NCI-H187 (cell line): Measurements from ENCODE around the gene POLDIP3.

ENCODE experiments used
- DNase-seq, 2 experiments: peaks; one replicate each; lab custom pipeline; 2025; lab: John Stamatoyannopoulos, UW

The POLDIP3 gene, protein sequence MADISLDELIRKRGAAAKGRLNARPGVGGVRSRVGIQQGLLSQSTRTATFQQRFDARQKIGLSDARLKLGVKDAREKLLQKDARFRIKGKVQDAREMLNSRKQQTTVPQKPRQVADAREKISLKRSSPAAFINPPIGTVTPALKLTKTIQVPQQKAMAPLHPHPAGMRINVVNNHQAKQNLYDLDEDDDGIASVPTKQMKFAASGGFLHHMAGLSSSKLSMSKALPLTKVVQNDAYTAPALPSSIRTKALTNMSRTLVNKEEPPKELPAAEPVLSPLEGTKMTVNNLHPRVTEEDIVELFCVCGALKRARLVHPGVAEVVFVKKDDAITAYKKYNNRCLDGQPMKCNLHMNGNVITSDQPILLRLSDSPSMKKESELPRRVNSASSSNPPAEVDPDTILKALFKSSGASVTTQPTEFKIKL

DNA sequence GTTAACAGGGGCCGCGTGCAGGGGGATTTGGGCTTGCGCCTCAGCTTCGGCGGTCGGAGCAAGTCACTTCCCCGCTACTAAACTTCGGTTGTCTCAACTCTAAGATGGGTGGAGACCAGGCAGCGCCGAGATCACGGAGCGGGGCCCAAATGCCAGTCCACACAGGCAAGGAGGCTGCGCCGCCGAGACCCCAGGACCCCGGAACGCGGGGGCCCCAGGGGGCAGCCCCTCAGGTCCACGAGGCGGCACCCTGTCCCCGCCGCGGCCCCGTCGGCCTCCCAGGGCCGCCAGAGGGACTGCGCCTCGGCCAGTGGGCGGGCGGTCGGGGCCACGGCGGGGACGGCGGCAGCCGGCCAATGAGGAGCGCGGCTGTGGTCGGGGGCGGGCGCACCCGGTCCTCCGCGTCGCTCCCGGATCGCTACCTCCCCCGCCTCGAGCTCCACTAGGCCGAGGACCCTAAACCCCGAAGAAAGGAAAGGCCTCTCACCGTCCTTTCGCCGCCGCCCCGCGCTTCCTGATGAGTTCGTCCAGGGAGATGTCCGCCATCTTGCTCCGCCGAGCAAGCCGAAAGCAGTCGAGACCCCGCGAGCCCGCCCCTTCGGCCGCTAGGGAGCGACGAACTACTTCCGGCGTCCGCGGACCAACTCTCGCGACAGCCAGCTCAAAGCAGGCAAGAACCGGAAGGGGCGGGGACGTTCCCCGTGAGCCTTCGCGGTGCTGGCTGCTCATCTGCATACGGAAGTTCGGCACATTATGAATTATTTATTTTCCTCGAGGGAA, at the start of gene POLDIP3:
Gene POLDIP3, minus strand, starts transcription at position 572 of the 780 bp plus-strand sequence. Its CDS starts 26 bp downstream, at position 546.
- DNase-seq = peak; percentile 80 to 91

DNA sequence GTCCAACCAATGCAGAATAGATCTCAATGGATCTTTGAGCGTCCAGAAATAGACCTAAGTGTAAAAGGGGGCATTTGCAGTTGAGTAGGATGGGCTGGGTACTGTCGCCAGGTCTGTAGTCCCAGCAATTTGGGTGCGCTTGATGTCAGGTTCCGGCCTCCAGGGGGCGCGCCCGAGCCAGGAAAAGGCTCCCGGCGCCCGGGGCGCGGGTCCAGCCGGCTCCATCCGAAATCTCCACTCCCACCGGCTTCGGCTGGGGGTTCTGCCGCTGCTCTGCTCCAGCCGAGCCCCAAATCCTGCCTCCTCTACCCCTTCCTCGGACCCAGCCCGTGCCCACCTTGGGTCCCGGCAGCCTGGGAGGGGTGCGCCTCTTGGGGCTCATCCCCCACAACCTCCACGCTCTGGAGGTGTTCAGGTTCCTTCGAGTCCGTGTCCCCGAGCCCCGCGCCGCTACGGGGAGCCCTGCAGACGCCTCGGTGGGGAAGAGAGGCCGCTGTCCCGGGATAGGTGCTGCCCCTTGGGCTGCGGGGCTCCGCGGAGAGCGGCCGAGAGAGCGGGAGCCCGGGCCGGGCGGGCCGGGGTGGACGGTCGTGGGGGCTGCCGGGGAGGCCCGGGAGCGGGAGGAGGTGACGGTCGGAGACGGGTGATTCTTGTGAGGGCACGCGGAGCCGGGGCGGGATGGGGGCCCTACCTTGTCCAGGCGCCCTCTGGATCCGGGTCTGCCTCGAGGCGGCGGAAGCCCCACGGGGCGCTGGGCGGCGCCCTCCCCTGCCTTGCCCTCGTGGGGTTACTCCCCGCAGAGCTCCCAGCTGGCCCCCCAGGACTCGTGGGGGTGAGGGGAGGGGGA, 47.5 kb upstream of the POLDIP3 start:
- DNase-seq = no peak

DNA sequence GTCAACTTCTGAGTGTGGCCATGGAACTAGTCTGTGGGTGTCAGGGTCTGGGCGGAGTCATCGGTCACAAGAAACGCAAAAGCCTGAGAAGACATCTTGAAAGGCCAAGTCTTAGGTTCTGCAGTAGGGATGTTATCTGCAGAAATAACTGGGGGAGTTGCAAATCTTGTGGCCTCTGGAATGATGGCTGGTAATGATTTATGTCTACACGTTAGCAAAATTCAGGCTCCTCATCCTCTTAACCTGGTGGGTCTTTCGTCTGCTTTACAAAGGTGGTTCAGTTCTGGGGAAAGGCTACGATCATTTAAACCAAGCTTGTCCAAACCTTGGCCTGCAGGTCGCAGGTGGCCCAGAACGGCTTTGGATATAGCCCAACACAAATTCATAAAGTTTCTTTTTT, 41.9 kb upstream of the POLDIP3 start:
- DNase-seq = no peak

DNA sequence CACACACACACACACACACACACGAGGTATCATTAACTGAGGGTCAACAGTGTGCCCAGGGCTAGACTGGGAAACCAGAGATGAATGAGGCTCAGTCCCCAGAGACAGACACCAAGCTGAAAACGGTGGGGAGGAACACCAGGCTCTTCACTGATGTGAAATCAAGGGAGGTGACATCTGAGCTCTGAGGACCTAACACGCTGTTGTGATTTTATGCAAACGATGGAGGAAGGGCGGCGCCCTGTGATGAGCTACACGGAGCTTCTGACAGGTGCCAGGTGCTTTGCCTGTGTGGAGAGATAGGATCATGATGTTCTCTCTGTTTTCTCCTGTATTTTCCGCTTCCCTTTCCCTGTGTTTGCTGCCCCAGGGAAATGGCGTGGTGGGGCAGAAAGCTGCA, 41.0 kb upstream of the POLDIP3 start:
- DNase-seq = peak; percentile 77 to 83

DNA sequence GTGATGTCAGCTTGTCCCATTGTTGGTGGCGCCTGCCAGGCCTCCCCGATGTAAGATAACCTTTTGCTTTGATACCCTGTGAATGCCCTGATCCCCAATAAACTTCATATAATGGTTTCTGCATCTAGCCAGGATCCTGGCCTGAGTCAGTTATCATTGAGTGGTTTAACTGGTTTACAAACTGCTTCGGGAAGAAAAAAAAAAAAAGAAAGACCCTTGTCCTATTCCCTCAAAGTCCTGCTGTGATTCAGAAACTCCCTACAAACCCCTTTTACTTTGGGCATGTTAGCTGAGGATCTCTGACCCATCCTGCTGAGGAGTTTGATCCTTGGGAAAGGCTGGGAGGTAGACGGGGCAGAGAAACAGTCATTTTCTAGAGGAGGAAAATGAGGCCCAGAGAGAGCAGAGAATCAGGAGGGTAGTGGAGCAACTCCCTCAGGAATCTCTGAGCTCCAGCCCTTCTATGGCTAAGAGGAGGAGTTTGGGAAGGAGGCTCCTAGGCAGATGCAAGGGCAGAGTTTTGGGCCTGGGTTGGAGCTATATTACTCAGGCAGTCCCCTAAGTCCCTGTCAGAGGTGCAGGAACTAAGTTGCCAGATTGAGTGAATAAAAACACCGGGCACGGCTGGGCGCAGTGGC, 39.9 kb upstream of the POLDIP3 start:
- DNase-seq = no peak

DNA sequence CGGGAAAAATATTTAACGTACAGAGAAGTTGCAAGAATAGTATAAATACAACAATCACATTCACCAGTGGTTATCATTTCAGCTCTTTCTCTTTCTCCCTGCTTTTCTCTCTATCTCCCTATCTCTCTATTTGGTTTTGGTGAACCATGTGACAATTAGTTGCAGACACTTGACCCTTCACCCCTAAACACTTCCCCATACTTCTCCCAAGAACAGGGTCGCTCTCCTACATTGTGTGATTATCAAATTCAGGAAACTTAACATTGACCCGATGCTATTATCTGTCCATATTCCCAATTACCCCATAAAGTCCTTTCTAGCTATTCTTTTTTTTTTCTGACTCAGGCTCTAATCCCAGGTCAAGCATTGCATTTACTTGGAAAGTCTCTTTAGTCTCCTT, 39.3 kb upstream of the POLDIP3 start:
- no peak for DNase-seq

DNA sequence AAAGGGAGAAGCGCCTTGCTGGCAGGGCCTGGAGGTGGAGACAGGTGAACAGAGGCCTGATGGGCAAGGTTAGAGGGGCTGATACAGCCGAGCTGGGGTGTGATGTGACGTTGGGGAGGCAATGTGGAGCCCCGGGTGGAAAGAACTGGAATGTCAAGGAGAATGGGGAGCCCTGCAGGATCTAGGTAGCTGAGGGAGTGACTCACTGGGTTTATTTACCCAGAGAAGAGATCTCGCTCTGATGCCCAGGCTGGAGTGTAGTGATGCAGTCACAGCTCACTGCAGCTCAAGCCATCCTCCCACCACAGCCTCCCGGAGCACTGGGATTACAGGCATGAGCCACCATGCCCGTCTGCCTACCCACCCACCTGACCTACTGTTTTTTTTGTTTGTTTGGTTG, 36.5 kb upstream of the POLDIP3 start:
- no peak for DNase-seq

DNA sequence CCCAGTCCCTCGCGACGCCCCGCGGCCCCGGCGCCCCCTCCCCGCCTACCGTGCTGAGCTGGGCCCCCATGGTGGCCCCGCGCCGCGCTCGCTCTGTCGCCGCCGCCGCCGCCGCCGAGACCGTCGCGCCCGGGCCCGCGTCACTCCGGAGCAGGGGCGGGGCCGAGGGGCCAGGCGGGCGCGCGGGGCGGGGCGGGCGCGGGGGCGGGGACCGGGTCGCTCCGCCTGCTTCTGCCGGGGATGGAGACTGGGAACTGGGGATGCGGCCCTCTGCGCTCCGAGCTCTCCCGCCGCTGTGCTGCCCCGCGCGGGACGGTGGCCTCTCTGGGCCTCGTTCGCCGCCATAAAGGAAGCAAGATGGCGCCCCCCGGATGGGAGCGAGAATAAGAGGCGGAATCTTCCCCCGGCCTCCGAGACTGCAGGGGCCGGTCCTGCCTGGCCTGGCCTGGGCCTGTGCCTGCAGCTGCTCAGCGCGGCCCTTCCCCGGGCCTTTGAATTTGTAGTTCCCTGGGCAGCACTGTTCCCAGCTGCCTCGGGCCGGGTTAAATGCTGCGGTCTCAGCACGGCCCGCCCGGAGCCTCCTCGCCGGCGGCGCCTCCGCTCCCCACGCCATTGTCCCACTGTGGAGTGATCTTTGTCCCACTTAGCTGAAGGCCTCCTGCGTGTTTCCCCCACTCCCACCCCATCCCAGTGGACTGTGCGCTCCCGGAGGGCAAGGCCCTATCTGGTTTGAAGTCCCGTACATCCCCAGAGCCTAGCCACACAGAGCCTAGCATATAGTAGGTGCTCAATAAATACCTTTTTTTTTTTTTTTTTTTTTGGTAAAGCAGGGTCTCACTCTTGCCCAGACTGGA, 34.8 kb upstream of the POLDIP3 start, which contains the start of gene CYB5R3:
Gene CYB5R3, minus strand, starts transcription at position 147 of the 854 bp plus-strand sequence. Its CDS starts 77 bp downstream, at position 70.
- DNase-seq = peak; percentile 6 to 41

DNA sequence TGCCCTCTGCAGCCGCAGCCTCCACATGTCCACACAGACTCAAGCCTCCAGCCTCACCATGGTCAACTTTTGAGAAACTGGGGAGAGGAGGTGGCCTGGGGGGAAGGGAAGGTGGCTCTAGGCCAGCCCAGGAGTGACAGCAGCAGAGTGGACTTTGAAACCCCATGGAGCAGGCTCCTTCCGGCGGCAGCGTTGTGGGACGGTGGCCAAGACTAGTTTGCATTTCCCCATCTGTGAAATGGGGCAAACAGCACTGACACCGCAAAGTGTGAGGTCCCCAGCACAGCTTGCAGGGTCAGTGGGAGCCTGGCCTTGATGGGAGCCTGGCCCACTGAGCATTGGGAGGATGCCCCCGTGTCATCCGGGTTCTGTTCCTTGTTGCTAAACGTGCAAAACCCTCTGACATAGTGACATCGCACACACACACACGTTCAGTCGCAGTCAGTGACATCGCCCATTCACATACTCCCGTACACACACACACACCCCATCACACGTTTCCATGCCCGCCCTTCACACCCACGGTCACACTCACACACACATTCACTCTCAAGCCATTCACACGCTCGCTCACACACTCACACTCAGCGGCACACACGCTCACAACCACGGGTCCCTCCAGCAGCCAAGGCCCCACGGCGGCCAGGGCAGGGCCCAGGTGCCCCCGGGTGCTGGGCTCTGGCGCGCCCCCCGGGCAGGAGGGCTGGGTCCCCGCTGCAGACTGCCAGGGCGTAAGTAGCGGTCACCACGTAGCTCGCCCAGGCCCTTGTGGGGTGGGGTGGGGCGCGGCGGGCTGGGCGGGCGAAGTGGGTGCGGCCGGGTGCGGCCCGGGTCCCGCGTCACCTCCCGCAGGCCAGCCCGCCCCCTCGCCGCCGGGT, 33.9 kb upstream of the POLDIP3 start:
- DNase-seq = no peak

DNA sequence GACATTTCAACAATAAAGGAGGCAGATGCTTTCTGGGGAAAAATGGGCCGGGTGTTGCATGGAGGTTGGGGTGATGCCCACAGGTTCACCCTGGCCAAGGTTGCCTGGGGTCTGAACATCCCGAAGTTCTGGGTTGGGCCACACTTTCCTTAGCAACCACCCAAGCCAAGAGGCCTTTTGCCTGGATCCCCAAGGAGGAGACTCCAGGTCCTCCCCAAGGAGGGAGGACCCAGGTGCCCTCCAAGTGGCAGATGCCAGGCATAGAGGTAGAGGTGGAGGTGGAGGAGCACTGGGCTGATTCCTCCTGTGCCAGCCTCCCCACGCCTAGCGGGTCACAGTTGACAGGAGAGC, 33.3 kb upstream of the POLDIP3 start:
- no peak for DNase-seq

DNA sequence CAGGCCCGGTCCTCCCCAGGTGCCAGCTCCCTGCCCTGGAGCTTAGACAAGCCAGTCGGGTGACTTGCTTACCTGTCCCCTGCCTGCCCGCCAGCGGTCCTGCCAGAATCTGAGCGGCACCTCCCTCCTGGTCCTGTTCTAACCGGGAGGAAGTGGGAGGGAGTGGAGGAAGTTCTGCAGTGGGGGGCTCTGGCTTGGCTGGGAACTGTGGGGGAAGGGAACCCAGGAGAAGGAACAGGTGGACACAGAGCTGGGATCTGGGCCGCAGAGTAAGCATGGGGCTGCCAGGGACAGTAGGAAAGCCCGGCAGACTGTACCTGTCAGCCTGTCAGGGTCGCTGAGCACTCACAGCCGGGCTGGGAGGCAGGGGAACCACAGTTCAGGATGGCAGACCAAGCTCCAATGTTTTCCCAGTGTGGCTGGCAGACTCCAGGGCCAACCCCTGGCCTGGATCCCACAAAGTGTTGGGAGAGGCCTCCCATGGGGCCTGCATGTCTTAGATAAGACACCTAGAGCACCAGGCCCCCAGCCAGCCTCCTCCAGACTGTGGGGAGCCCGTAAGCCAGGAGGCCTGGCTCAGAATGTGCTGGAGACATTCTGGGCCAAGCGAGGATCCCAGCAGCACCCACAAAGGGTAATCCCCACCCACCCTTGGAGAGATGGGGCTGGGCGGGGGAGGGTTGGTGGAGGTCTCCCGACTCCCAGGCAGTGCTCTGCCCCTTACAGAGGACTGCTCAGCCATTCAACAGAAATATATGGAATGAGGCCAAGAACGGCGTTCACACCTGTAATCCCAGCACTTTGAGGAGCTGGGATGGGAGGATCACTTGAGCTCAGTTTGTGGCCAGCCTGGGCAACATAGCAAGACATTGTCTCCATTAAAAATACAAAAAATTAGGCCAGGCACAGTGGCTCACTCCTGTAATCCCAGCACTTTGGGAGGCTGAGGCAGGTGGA, 32.2 kb upstream of the POLDIP3 start:
- no peak for DNase-seq

DNA sequence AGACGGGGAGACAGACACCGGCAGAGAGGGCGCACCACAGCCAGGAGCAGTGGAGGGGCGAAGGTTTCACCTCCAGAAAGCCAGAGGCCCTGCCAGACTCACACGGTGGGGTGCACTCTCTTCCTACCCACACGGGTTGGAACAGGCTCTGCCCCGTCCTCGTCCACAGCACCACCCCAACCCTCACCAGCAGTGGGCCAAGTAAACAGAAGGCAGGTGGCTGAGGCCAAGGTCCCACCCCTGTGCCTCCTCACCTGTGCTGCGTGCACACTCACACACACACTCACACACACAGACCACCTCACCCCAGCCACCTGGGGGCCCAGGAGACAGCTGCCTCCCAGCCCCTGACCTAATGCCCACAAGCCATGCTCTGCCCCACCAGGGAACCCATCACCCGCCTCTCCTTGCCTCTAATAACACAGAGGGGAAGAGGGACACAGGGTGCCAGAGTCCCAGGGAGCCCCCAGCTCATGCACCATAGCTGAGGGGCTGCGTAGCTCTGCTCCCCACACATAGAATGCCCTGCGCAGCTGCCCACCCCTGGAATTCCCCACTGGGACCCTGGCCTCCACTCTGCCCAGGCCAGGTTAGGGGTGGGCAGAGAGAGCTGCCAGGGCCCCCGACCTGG, 31.4 kb upstream of the POLDIP3 start:
- DNase-seq = no peak

DNA sequence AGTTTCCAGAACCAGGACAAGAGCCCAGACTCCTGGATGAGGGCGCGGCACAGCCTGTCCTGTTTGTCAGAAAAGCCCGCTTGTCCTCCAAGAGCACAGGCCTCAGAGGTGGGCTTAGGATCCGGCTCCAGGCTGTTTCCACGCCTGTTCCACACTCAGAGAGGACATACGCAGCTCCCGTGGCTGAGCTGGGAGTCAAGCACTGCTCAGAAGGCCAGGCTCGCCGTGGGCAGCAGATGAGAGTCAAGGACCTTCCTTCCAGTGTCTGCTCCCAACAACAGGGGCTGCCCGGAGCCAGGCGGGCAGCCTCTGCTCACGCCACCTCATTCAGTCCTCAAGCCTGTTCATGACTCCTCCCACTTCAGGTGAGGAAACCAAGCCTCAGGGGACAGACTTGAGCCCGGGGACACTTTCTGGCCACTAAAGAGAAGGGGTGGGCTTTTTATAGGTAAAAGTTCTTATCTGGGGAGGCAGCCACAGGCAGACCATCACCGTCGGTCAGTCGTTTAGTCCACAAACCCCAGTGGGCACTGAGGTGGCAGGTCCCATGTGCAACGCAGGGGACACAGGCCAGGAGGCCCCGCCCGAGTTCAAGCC, 30.8 kb upstream of the POLDIP3 start:
- DNase-seq = no peak

DNA sequence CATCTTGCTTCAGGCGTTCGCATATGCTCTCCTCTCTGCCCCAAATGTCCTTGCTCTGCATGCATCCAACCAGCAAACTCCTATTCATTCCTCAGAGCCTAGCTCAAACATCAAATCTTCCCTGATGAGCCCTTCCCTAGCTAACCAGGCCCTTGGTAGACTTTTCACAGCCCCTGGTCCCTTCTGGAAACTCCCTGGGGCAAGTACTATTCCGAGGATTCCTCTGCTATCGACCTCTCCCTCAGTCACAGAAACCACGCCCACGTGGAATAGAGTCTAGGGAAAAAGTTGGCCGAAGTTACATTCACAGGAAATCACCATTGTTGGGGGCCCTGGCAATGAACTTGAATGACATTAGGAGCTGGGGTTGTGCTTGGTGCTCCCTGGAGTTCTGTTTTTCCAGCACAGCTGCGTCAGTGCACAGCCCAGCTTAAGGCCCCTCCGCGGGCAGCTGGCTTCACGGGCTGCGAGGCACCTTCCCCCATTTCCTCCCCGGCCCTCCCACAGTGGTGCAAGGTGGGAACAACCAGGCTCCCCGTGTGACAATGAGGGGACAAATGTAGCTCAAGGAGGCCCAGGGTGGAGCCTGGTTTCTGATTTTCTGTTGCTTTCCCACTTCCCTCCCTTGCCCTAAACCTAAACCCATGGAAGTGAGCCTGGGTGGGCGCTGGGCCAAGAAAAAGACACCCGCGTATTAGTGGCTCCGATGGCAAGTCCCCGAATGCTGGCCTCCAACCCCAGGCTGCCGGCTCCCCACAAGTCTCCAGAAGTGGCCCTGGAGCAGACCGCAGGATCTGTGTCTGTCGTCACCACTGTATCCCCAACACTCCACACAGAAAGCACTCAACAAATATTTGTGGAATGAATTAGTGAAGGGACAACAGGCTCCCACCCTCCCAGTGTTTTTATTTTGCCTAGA, 30.0 kb upstream of the POLDIP3 start:
- DNase-seq = no peak

DNA sequence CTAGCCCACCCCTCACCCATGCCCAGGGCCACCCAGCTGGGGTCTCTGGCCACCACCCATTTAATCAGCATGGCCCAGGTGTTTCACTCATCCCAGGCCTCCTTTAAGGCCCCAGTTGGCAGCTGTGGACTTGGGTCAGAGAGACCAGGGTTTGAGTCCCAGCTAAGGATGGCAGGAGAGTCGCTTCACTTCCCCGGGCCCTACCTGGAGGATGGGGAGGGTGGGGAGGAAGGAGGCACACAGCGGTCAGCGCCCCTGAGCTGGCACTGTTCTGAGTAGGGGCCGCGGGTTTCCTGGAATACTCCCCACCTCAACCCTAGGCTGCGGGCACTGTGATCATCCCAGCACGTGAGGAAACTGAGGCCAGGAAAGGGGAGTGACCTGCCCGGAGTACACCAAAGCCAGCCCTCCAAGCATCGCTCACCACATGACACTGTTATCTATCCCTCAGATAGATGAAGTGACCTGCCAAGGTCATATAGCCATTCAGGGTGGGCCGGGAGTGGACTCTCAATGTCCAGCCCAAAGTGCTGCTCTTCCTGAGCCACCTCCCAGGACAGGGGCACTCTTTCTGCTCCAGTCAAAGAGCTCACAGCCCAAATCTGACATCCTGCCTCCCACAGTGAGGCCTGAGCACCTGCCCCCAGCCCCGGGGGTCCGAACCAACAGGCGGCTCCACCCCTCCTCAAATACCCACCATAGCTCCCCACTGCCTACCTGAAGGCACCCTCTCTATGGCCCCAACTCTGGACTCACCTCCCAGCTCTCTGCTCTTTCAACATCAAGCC, 29.1 kb upstream of the POLDIP3 start:
- DNase-seq = no peak
